Breast epithelium (tissue), 4 donors: ENCODE data around the gene P2RY6. TPM values are rescaled to one million over a fixed set of nuclear protein-coding genes. Genes with fewer than 3 reads are reported as not detected.
A peak's percentile ranks its signal among the peaks of the same experiment; 100 is the strongest.

ENCODE experiments used
- DNase-seq, 2 donors: peaks; one replicate each; pipeline ENCODE4 v3.0.0-alpha.2; 2019; ENCODE audit warnings: low spot score in 2 of 2
- H3K27ac ChIP-seq, 2 donors: fragments of 200-600 bp; sonication (generic) in 1 of 2; one replicate each; pipeline ENCODE4 v1.5.1; 2016 to 2019; ENCODE audit warnings: mild to moderate bottlenecking in 1 of 2
- H3K27me3 ChIP-seq, 2 donors: fragments of 200-600 bp; sonication (generic) in 1 of 2; one replicate each; pipeline versions ENCODE4 v1.5.1 to v1.6.0; 2017 to 2019; ENCODE audit warnings: control low read depth in 1 of 2, mild to moderate bottlenecking in 1 of 2
- H3K36me3 ChIP-seq: fragments of 200-600 bp; one replicate; pipeline ENCODE4 v1.5.1; 2019
- H3K4me1 ChIP-seq, 2 donors: fragments of 200-600 bp; sonication (generic); one replicate each; pipeline ENCODE4 v1.5.1; 2016 to 2019; ENCODE audit warnings: control low read depth in 1 of 2
- H3K4me3 ChIP-seq, 3 donors: fragments of 200-600 bp; sonication (generic); 1 replicate in 2 of 3; 2 replicates in 1 of 3; pipeline ENCODE4 v1.5.1; 2016 to 2019; ENCODE audit warnings: mild to moderate bottlenecking in 3 of 3, moderate library complexity in 2 of 3
- H3K9me3 ChIP-seq, 2 donors: fragments of 200-600 bp; sonication (generic) in 1 of 2; one replicate each; pipeline ENCODE4 v1.5.1; 2016 to 2019; ENCODE audit warnings: control low read depth in 1 of 2
- POLR2A ChIP-seq: fragments of 450-650 bp; IDR thresholded peaks from one replicate; pipeline ENCODE4 v1.6.1; 2016; ENCODE audit warnings: antibody characterized with exemption, mild to moderate bottlenecking, moderate library complexity
- POLR2AphosphoS5 ChIP-seq, 3 donors: sonication (generic); formaldehyde crosslinking; IDR thresholded peaks; one replicate each; pipeline ENCODE4 v1.6.1; 2017; ENCODE audit warnings: antibody characterized with exemption in 3 of 3
- intact Hi-C: fragments of 100-400 bp; cut with DNase I; formaldehyde crosslinking; loops from one replicate; pipeline ENCODE4 v1.15.1; 2023; ENCODE audit warnings: low total_unique reads
- total RNA-seq, 3 donors: library from RNA; depleted of rRNA; stranded (reverse); fragments of >200 nt; gene quantifications; one replicate each; pipeline ENCODE4 v1.1.0, GENCODE V29; 2016
- TF ChIP-seq, protein P1 (sequence below), 3 donors: fragments of 450-650 bp; IDR thresholded peaks; one replicate each; pipeline ENCODE4 v1.5.1; 2016 to 2017; ENCODE audit warnings: antibody characterized with exemption in 3 of 3, mild to moderate bottlenecking in 3 of 3, moderate library complexity in 3 of 3

P2RY6 gene
- total RNA-seq, 3 donors from 2014 or later = 1.6 to 3.4 (median 1.9) TPM

DNA sequence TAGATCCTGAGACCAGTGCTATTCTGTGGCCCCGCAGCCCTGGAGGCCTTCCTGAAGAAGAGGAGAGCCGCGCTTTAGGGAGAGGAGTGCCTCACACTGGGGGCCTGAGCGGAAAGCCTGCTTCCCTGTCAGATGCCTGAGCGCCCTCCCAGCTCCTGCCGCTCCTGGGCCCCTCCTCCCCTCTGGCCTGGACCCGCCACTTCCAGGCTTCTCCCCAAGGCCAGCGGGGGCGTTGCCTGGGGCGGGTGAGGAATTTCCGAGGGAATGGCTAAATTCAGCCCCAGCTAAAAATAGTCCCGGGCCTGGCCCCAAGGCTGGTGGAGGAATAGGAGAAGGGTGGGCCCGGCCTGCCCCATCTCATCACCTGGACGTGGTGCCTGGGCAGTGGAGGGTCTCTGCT lies 51.3 kb downstream of the P2RY6 start:
- Histone ChIP-seq H3K9me3 (no peaks in the 10 kb centered on the region), H3K4me3 (peak overlapping the region in 1 of 3 donors; percentile 44), H3K4me1 (peaks cover 15 to 30% of the 10 kb centered on the region in 2 donors), H3K36me3 (no peaks in the 10 kb centered on the region), H3K27me3 (no peaks in the 10 kb centered on the region), H3K27ac (peak overlapping the region; percentile 70 to 92)
- no peak for DNase-seq
- TF ChIP-seq POLR2AphosphoS5 (IDR thresholded peaks at IDR 0.05) = peak in 2 of 3 donors; percentile 29 to 66
- TF ChIP-seq, protein P1, sequence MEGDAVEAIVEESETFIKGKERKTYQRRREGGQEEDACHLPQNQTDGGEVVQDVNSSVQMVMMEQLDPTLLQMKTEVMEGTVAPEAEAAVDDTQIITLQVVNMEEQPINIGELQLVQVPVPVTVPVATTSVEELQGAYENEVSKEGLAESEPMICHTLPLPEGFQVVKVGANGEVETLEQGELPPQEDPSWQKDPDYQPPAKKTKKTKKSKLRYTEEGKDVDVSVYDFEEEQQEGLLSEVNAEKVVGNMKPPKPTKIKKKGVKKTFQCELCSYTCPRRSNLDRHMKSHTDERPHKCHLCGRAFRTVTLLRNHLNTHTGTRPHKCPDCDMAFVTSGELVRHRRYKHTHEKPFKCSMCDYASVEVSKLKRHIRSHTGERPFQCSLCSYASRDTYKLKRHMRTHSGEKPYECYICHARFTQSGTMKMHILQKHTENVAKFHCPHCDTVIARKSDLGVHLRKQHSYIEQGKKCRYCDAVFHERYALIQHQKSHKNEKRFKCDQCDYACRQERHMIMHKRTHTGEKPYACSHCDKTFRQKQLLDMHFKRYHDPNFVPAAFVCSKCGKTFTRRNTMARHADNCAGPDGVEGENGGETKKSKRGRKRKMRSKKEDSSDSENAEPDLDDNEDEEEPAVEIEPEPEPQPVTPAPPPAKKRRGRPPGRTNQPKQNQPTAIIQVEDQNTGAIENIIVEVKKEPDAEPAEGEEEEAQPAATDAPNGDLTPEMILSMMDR (IDR thresholded peaks at IDR 0.05) = no peak
- TF ChIP-seq POLR2A = no peak
- intact Hi-C loops = no loop called here

DNA sequence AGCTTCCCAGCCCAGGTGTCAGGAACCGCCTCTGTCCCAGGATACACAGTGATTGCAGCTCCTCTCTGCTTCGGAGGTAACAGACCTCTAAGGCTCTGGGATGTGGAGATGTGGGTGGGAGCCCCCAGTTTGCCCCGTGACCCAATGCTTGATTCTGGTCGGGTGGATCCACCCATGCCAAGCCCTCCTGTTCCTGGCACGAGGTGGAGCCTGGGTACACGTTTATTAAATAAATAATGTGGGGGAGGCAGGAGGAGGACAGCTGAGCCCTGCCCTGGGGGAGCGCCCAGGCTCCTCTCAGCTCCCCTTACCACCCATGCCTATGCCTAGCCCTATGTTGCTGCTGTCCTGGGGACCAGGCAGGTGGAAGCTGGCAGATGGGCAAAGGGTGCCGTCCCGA lies 52.0 kb downstream of the P2RY6 start:
- no peak for DNase-seq
- Histone ChIP-seq H3K27me3 (no peaks in the 10 kb centered on the region), H3K4me1 (peaks cover 15 to 30% of the 10 kb centered on the region in 2 donors), H3K27ac (peak overlapping the region; percentile 70 to 92), H3K4me3 (peak overlapping the region in 1 of 3 donors; percentile 44), H3K36me3 (no peaks in the 10 kb centered on the region), H3K9me3 (no peaks in the 10 kb centered on the region)
- intact Hi-C loops = no loop called here
- TF ChIP-seq POLR2A = no peak
- TF ChIP-seq, protein P1 (IDR thresholded peaks at IDR 0.05) = no peak
- TF ChIP-seq POLR2AphosphoS5 (IDR thresholded peaks at IDR 0.05) = no peak

DNA sequence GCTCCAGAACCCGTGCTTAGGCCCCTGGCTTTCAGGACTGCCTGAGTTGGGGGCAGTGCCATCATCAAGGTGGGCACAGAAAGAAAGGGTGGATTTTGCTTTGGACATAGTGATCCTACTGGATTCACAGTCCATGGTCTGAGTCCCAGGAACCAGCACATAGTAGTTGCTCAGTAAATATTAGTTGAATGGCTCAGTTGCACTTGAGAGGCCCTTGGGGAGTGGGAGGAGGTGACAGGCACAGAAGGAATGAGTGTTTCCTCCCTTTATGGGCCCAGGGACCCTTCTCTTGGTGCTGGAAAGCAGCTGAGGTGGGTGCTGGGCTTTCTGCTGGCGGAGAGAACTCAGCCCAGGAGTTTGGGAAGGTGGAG lies 52.5 kb downstream of the P2RY6 start:
- intact Hi-C loops = no loop called here
- no peaks in the 10 kb centered on the region for H3K9me3 ChIP-seq
- H3K27ac ChIP-seq = peak overlapping the region; percentile 70 to 92
- no peak overlapping the region for H3K4me3 ChIP-seq
- no peak for DNase-seq
- no peaks in the 10 kb centered on the region for H3K27me3 ChIP-seq
- no peak for TF ChIP-seq POLR2A
- TF ChIP-seq POLR2AphosphoS5 (IDR thresholded peaks at IDR 0.05) = no peak
- TF ChIP-seq, protein P1 (IDR thresholded peaks at IDR 0.05) = no peak
- peaks cover 15 to 30% of the 10 kb centered on the region in 2 donors for H3K4me1 ChIP-seq
- H3K36me3 ChIP-seq = no peaks in the 10 kb centered on the region

DNA sequence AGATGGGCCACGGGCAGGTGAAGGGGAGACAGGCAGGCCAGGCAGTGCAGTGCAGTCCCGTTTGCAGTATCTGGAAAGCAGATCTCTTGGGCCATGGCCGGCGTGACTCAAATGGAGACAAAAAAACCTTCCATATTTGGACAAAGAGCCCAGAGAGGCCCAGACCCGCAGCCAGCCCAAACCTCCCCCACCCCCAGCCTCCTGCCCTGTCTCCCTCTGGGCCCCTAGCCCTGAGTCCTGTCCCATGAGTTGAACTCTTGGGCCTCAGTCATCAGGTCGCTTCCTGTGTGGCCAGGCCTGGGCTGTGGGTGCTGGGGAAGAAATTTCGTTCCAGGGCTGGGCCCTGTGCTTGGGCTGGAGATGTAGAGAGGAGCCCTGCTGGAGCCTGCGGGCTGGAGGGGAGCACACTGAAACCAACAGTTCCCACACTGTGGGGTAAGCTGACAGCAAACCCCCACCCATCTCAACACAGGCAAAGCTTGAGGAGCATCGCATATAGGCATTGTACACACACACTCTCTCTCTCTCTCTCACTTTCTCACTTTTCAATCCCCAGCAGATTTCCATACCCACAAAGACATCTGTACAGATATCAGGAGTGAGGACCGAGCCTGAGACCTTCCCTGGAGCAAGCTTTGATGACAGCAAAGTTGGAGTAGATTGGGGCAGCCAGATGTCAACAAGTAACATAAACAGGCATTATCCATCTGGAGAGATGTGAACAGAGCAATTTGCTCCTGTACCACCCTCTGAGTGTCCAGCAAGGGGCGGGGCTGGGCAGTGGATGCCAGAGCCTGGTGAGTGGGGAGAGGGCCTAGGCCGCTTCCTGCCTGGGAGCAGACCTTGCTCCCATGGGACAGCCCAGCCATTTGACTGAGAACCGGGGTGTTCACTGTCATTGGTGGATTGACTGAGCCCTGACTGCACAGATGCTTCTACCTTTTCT lies 53.2 kb downstream of the P2RY6 start:
- Histone ChIP-seq H3K4me1 (peaks cover 15 to 30% of the 10 kb centered on the region in 2 donors), H3K27me3 (no peaks in the 10 kb centered on the region), H3K4me3 (no peak overlapping the region), H3K9me3 (no peaks in the 10 kb centered on the region), H3K27ac (peak overlapping the region; percentile 70 to 92), H3K36me3 (no peaks in the 10 kb centered on the region)
- TF ChIP-seq POLR2A (no peak), POLR2AphosphoS5 (IDR thresholded peaks at IDR 0.05) (no peak)
- TF ChIP-seq, protein P1 (IDR thresholded peaks at IDR 0.05) = no peak
- no peak for DNase-seq
- intact Hi-C loops = no loop called here
